ENCODE results near the gene OXER1.
A peak's percentile ranks its signal among the peaks of the same experiment; 100 is the strongest.
"Not testable (repeated sequence)": the region's sequence is repeated elsewhere in the genome, so short reads cannot be mapped to it uniquely, and the experiment has no call there.

The OXER1 gene

GRCh38 chr2:42747422-42747821 is 16.5 kb downstream of the OXER1 start:
- no peak for DNase-seq

GRCh38 chr2:42744545-42745082 is 19.3 kb downstream of the OXER1 start:
- DNase-seq = no peak

- DNase-seq = no peak
These were observed 20.3 kb downstream of the OXER1 start for GRCh38 chr2:42743659-42743990.

GRCh38 chr2:42742740-42743658 is 20.9 kb downstream of the OXER1 start:
- no peak for DNase-seq

- no peak for DNase-seq
These were observed 22.8 kb downstream of the OXER1 start for GRCh38 chr2:42741140-42741539.

GRCh38 chr2:42736598-42737322 is 27.2 kb downstream of the OXER1 start:
- DNase-seq = no peak

GRCh38 chr2:42733852-42734251 is 30.1 kb downstream of the OXER1 start:
- no peak for DNase-seq

GRCh38 chr2:42731316-42731715 is 32.6 kb downstream of the OXER1 start:
- DNase-seq = not testable (repeated sequence)

- DNase-seq = no peak
These were observed 37.3 kb downstream of the OXER1 start for GRCh38 chr2:42726680-42727079.

- DNase-seq = no peak
These were observed 38.3 kb downstream of the OXER1 start for GRCh38 chr2:42725657-42726056.

GRCh38 chr2:42724886-42725285 is 39.0 kb downstream of the OXER1 start:
- no peak for DNase-seq

- DNase-seq = no peak
These were observed 40.5 kb downstream of the OXER1 start for GRCh38 chr2:42723465-42723864.

GRCh38 chr2:42722320-42723190 is 41.4 kb downstream of the OXER1 start:
- peak in 1 of 2 experiments; percentile 10 for DNase-seq

- no peak for DNase-seq
These were observed 42.0 kb downstream of the OXER1 start for GRCh38 chr2:42721898-42722297.

GRCh38 chr2:42714686-42715085 is 49.2 kb downstream of the OXER1 start:
- DNase-seq = no peak

- no peak for DNase-seq
These were observed 50.0 kb downstream of the OXER1 start for GRCh38 chr2:42713920-42714319.

- DNase-seq = no peak
These were observed 51.0 kb downstream of the OXER1 start for GRCh38 chr2:42712934-42713333.

All from SW 1271 (cell line).